Measurements from ENCODE around the gene NDRG4.

Gene NDRG4

GRCh38 chr16:58508671-58509251, 8.8 kb downstream of the NDRG4 start:
- Histone ChIP-seq H2BK5ac (ENCODE audit: low read length) (no peak overlapping the region), H3K56ac (ENCODE audit: low read length) (no peak overlapping the region), H2BK15ac (replicated peaks; ENCODE audit: low read depth) (no peak overlapping the region), H3K23ac (ENCODE audit: low read length) (no peak overlapping the region), H3K4me3 (ENCODE audit: low read length) (no peak overlapping the region), H3K18ac (ENCODE audit: low read length) (no peak overlapping the region), H3K27ac (ENCODE audit: low read depth, low read length) (no peak overlapping the region), H3K79me2 (ENCODE audit: control insufficient read depth, insufficient read depth, low read length) (no peaks in the 10 kb centered on the region), H3K4me1 (ENCODE audit: control insufficient read depth, low read depth, low read length) (no peaks in the 10 kb centered on the region), H4K5ac (ENCODE audit: low read length) (no peak overlapping the region), H3K4ac (ENCODE audit: low read depth, low read length) (no peak overlapping the region), H3K36me3 (ENCODE audit: control insufficient read depth, insufficient read depth, low read length) (no peaks in the 10 kb centered on the region), H2AK5ac (ENCODE audit: low read length) (no peak overlapping the region), H3K9ac (ENCODE audit: low read length) (no peak overlapping the region), H4K8ac (ENCODE audit: low read depth, low read length) (no peak overlapping the region), H3K79me1 (ENCODE audit: low read length) (no peaks in the 10 kb centered on the region), H3K4me2 (ENCODE audit: low read length) (no peak overlapping the region), H3K27me3 (ENCODE audit: insufficient read depth, low read length, poor library complexity) (no peaks in the 10 kb centered on the region), H2BK120ac (ENCODE audit: low read depth, low read length) (no peak overlapping the region)
- DNase-seq: no peak
- WGBS (ENCODE audit: extremely low coverage, insufficient coverage, low lambda C conversion rate): no CpG with 5 or more reads among the region's 5 CpGs

DNA sequence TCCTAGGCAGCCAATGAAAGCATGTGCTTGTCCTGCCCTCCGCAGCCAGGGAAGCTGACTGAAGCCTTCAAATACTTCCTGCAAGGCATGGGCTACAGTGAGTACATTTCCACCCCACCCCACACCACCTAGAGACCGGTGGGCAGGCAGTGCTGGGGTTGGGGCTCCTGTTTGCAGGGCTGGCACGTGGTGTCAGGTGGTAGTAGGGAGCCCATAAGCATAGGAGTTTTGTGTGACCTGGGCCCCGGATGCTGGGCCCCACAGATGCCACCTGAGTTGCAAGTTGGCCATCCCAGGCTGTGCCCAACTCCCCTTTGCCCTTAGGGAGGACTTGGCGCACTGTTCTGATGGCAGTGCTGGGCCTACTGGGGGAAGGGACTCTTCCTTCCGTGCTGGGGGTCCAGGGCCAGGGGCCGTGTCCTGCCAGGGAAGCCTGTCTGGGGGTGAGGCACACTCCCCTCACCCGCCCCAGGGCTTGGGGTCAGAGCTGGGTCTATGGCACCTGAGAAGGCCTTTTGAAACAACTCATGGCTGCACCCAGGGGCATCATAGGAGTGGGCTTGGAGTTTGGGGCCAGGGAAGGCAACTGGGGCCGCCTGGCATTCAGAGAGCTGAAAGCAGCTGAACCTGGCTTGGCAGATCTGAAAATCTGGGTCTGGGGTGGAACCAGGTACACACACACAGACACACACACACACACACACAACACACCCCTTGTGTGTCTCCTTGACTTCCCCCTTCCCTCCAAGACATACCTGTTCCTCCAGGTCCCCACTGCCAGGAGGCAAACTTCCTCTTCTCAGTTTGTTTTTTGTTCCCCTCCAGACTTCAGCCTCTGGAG, 9.5 kb downstream of the NDRG4 start:
- H3K56ac ChIP-seq (ENCODE audit: low read length): no peak overlapping the region
- H3K36me3 ChIP-seq (ENCODE audit: control insufficient read depth, insufficient read depth, low read length): no peaks in the 10 kb centered on the region
- H4K8ac ChIP-seq (ENCODE audit: low read depth, low read length): no peak overlapping the region
- no peak overlapping the region for H3K23ac ChIP-seq (ENCODE audit: low read length)
- no peaks in the 10 kb centered on the region for H3K4me1 ChIP-seq (ENCODE audit: control insufficient read depth, low read depth, low read length)
- no peaks in the 10 kb centered on the region for H3K27me3 ChIP-seq (ENCODE audit: insufficient read depth, low read length, poor library complexity)
- H3K79me2 ChIP-seq (ENCODE audit: control insufficient read depth, insufficient read depth, low read length): no peaks in the 10 kb centered on the region
- no peak overlapping the region for H2BK120ac ChIP-seq (ENCODE audit: low read depth, low read length)
- no CpG with 5 or more reads among the region's 9 CpGs for WGBS (ENCODE audit: extremely low coverage, insufficient coverage, low lambda C conversion rate)
- no peak overlapping the region for H3K18ac ChIP-seq (ENCODE audit: low read length)
- no peak overlapping the region for H4K5ac ChIP-seq (ENCODE audit: low read length)
- no peak overlapping the region for H2AK5ac ChIP-seq (ENCODE audit: low read length)
- H3K27ac ChIP-seq (ENCODE audit: low read depth, low read length): no peak overlapping the region
- no peak overlapping the region for H3K4me2 ChIP-seq (ENCODE audit: low read length)
- no peak overlapping the region for H3K4ac ChIP-seq (ENCODE audit: low read depth, low read length)
- H3K79me1 ChIP-seq (ENCODE audit: low read length): no peaks in the 10 kb centered on the region
- no peak overlapping the region for H3K9ac ChIP-seq (ENCODE audit: low read length)
- no peak overlapping the region for H3K4me3 ChIP-seq (ENCODE audit: low read length)
- H2BK15ac ChIP-seq (replicated peaks; ENCODE audit: low read depth): no peak overlapping the region
- no peak overlapping the region for H2BK5ac ChIP-seq (ENCODE audit: low read length)
- DNase-seq: no peak

DNA sequence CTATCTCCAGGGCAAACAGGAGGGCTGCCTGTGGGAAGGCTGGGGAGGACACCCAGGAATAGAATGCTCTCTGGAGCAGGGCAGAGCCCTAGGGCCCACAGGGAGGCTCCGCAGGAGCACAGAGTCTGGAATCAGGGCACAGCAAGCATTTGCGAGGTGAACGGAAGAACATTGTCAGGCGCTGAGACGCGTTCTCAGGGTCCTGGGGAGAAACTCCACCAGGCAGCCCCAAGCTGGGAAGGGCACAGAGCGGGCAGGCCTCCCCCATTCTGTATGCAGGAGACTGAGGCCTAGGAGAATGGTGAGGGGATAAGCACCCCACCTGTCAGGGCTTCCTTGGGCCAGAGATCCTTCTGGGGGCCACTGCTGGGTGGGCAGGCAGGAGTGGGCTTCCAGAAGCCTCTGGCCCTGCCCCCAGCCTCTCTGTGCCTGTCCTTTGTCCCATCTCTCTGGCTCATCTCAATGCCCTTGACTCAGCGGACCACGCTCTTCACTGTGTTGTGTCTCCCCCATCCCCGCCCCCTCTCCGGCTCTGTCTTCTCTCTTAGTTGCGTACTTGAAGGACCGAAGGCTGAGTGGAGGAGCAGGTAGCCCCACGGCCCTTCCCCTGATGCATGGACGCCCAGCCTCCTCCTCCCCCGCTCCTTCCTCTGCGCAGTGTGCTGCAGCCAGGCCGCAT, 10.3 kb downstream of the NDRG4 start:
- Histone ChIP-seq H3K56ac (ENCODE audit: low read length) (no peak overlapping the region), H3K36me3 (ENCODE audit: control insufficient read depth, insufficient read depth, low read length) (no peaks in the 10 kb centered on the region), H2BK15ac (replicated peaks; ENCODE audit: low read depth) (no peak overlapping the region), H2BK120ac (ENCODE audit: low read depth, low read length) (no peak overlapping the region), H3K18ac (ENCODE audit: low read length) (no peak overlapping the region), H4K5ac (ENCODE audit: low read length) (no peak overlapping the region), H3K27ac (ENCODE audit: low read depth, low read length) (no peak overlapping the region), H3K27me3 (ENCODE audit: insufficient read depth, low read length, poor library complexity) (no peaks in the 10 kb centered on the region), H3K4me3 (ENCODE audit: low read length) (no peak overlapping the region), H2AK5ac (ENCODE audit: low read length) (no peak overlapping the region), H2BK5ac (ENCODE audit: low read length) (no peak overlapping the region), H3K4me1 (ENCODE audit: control insufficient read depth, low read depth, low read length) (no peaks in the 10 kb centered on the region), H3K79me2 (ENCODE audit: control insufficient read depth, insufficient read depth, low read length) (peaks cover 2% of the 10 kb centered on the region), H3K23ac (ENCODE audit: low read length) (no peak overlapping the region), H3K9ac (ENCODE audit: low read length) (no peak overlapping the region), H3K79me1 (ENCODE audit: low read length) (peaks cover 2% of the 10 kb centered on the region), H3K4ac (ENCODE audit: low read depth, low read length) (no peak overlapping the region), H4K8ac (ENCODE audit: low read depth, low read length) (no peak overlapping the region), H3K4me2 (ENCODE audit: low read length) (no peak overlapping the region)
- DNase-seq: no peak
- no CpG with 5 or more reads among the region's 18 CpGs for WGBS (ENCODE audit: extremely low coverage, insufficient coverage, low lambda C conversion rate)

DNA sequence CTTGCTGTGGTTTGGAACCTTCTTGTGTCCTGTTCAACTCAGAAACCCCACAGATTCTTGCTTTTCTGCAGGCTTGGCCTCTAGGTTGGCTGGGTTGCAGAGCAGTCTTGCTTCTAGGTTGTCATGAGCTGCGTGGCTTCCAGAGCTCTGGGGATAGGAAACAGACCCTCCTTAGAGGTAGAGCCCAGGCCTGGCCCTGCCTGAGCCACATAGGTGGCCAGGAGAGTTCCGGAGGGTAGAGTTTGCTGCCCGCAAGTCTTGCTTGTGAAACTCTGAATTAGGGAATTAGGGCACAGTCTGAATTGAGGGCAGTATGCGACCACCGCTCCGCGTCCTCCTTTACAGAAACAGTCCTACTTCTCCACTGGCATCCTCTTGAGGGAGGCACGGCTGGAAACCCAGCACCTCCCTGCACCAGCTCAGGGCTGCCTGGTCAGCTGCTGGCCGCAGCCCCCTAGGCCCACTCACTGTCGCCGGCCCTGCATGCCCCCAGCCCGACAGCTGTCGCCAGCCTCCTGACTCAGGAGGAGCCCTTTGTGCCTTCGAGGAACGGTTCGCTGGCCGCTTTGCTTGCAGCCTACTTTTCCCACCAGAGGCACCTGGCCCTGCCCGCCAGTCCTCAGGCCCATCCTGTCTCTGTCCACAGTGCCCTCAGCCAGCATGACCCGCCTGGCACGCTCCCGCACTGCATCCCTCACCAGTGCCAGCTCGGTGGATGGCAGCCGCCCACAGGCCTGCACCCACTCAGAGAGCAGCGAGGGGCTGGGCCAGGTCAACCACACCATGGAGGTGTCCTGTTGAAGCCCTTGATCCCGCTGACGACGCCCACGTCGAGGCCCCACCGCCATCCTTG, 11.1 kb downstream of the NDRG4 start:
- Histone ChIP-seq H2BK5ac (ENCODE audit: low read length) (no peak overlapping the region), H4K5ac (ENCODE audit: low read length) (no peak overlapping the region), H2BK15ac (replicated peaks; ENCODE audit: low read depth) (no peak overlapping the region), H3K56ac (ENCODE audit: low read length) (no peak overlapping the region), H3K4me1 (ENCODE audit: control insufficient read depth, low read depth, low read length) (no peaks in the 10 kb centered on the region), H3K9ac (ENCODE audit: low read length) (no peak overlapping the region), H2BK120ac (ENCODE audit: low read depth, low read length) (no peak overlapping the region), H3K36me3 (ENCODE audit: control insufficient read depth, insufficient read depth, low read length) (no peaks in the 10 kb centered on the region), H4K8ac (ENCODE audit: low read depth, low read length) (no peak overlapping the region), H3K4ac (ENCODE audit: low read depth, low read length) (no peak overlapping the region), H3K79me1 (ENCODE audit: low read length) (peaks cover 2% of the 10 kb centered on the region), H3K27ac (ENCODE audit: low read depth, low read length) (no peak overlapping the region), H3K79me2 (ENCODE audit: control insufficient read depth, insufficient read depth, low read length) (peaks cover 2% of the 10 kb centered on the region), H3K18ac (ENCODE audit: low read length) (no peak overlapping the region), H2AK5ac (ENCODE audit: low read length) (no peak overlapping the region), H3K4me3 (ENCODE audit: low read length) (no peak overlapping the region), H3K4me2 (ENCODE audit: low read length) (no peak overlapping the region), H3K23ac (ENCODE audit: low read length) (no peak overlapping the region), H3K27me3 (ENCODE audit: insufficient read depth, low read length, poor library complexity) (no peaks in the 10 kb centered on the region)
- no CpG with 5 or more reads among the region's 30 CpGs for WGBS (ENCODE audit: extremely low coverage, insufficient coverage, low lambda C conversion rate)
- no peak for DNase-seq

DNA sequence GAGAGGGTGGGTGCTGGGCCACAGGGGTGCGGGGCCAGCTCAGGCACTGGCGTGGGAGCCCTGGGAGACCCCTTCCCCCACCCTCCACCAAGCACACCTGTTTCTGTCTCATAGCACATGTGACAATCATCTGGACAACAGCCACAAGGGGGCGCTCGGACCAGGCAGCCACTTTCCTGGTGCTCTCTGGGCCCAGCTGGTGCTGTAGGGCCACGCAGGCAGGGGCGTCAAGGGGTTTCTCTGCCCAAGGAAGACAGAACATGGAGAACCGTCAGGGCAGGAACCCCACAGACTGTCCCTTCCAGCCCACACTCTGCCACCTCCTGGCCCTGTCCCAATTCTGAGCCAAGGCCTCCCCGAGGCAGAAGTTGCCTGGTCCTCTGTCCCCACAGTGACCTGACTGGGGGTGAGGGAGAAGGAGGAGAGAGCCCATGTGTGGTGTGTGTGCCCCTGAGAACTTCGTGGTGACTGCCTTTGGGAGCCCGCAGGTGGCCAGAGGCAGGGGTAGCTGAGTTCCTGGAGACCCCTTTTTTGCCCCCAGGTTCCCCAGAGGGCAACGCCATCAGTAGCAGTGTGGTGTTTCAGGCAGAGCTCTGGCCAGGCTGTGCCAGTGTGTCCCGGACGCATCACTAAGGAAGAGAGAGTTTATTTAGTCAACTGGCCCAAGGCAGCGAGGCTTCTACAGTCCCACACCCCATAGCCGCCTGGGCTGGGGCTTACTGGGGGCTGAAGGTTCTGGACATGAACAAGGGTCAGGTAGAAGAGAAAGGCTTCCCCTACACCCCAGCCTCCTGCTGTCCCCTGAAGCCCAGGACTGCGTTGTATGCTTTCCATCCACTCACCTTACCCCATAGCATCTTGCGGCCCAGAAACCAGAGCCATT, 12.2 kb downstream of the NDRG4 start:
- H3K4me3 ChIP-seq (ENCODE audit: low read length): no peak overlapping the region

More for the DNA sequence above, 12.2 kb downstream of the NDRG4 start:
- H3K79me2 ChIP-seq (ENCODE audit: control insufficient read depth, insufficient read depth, low read length): peaks cover 4% of the 10 kb centered on the region
- no peak overlapping the region for H2BK15ac ChIP-seq (replicated peaks; ENCODE audit: low read depth)
- no peaks in the 10 kb centered on the region for H3K4me1 ChIP-seq (ENCODE audit: control insufficient read depth, low read depth, low read length)
- no peak overlapping the region for H4K8ac ChIP-seq (ENCODE audit: low read depth, low read length)
- no peak overlapping the region for H3K27ac ChIP-seq (ENCODE audit: low read depth, low read length)
- no peak overlapping the region for H2BK5ac ChIP-seq (ENCODE audit: low read length)
- no peak overlapping the region for H2BK120ac ChIP-seq (ENCODE audit: low read depth, low read length)
- H3K9ac ChIP-seq (ENCODE audit: low read length): no peak overlapping the region
- H3K4ac ChIP-seq (ENCODE audit: low read depth, low read length): no peak overlapping the region
- H3K23ac ChIP-seq (ENCODE audit: low read length): no peak overlapping the region
- no peak overlapping the region for H3K4me2 ChIP-seq (ENCODE audit: low read length)
- peak; percentile 86 for DNase-seq
- peaks cover 6% of the 10 kb centered on the region for H3K79me1 ChIP-seq (ENCODE audit: low read length)
- H3K36me3 ChIP-seq (ENCODE audit: control insufficient read depth, insufficient read depth, low read length): peaks cover 3% of the 10 kb centered on the region
- H3K18ac ChIP-seq (ENCODE audit: low read length): no peak overlapping the region
- H3K56ac ChIP-seq (ENCODE audit: low read length): no peak overlapping the region
- no peak overlapping the region for H2AK5ac ChIP-seq (ENCODE audit: low read length)
- WGBS (ENCODE audit: extremely low coverage, insufficient coverage, low lambda C conversion rate): no CpG with 5 or more reads among the region's 17 CpGs
- H4K5ac ChIP-seq (ENCODE audit: low read length): no peak overlapping the region
- no peaks in the 10 kb centered on the region for H3K27me3 ChIP-seq (ENCODE audit: insufficient read depth, low read length, poor library complexity)

All from mesendoderm (in vitro differentiated cells).